ENCODE data around the gene PTPN22.

PTPN22 gene

GRCh38 chr1:113871597-113872113 is at the start of gene PTPN22:
PTPN22 (minus strand) TSS chr1:113871712.
- ChIA-PET CTCF (no interaction called here), POLR2A (no interaction called here)
- no peak within 1 kb of the TSS for H3K4me3 ChIP-seq (ENCODE audit: low read depth, low read length)
- DNase-seq (ENCODE audit: low read depth, low spot score) = peak; percentile 37
- TF ChIP-seq CTCF (IDR thresholded peaks at IDR 0.05; ENCODE audit: insufficient read depth, low read length, missing control alignments) = no peak

- ChIA-PET CTCF (interaction anchor here (1.4 to 1.7 kb wide), 3 partner anchors 11 to 83 kb away, joined by 4 to 6 read pairs (median 6); partner anchors contain the start of gene HIPK1), POLR2A (interaction anchor here (1.1 kb wide), 2 partner anchors 13 to 160 kb away, joined by 3 to 4 read pairs; partner anchors contain the start of gene DCLRE1B)
- no peak for DNase-seq (ENCODE audit: low read depth, low spot score)
- no peak overlapping the region for H3K4me3 ChIP-seq (ENCODE audit: low read depth, low read length)
- TF ChIP-seq CTCF (IDR thresholded peaks at IDR 0.05; ENCODE audit: insufficient read depth, low read length, missing control alignments) = no peak
Measured at GRCh38 chr1:113918243-113918642, 46.7 kb upstream of the PTPN22 start.

GRCh38 chr1:113917400-113918082 is 46.0 kb upstream of the PTPN22 start:
- ChIA-PET POLR2A (interaction anchor here (1.1 kb wide), 2 partner anchors 12 to 159 kb away, joined by 3 to 4 read pairs; partner anchors contain the start of gene DCLRE1B), CTCF (interaction anchor here (1.4 to 1.7 kb wide), 3 partner anchors 11 to 82 kb away, joined by 4 to 6 read pairs (median 6); partner anchors contain the start of gene HIPK1)
- H3K4me3 ChIP-seq (ENCODE audit: low read depth, low read length) = no peak overlapping the region
- no peak for TF ChIP-seq CTCF (IDR thresholded peaks at IDR 0.05; ENCODE audit: insufficient read depth, low read length, missing control alignments)
- no peak for DNase-seq (ENCODE audit: low read depth, low spot score)

- ChIA-PET POLR2A (interaction anchor here (1.1 kb wide), 2 partner anchors 12 to 158 kb away, joined by 3 to 4 read pairs; partner anchors contain the start of gene DCLRE1B), CTCF (interaction anchor here (1.4 to 1.7 kb wide), 3 partner anchors 11 to 82 kb away, joined by 4 to 6 read pairs (median 6); partner anchors contain the start of gene HIPK1)
- no peak overlapping the region for H3K4me3 ChIP-seq (ENCODE audit: low read depth, low read length)
- DNase-seq (ENCODE audit: low read depth, low spot score) = no peak
- TF ChIP-seq CTCF (IDR thresholded peaks at IDR 0.05; ENCODE audit: insufficient read depth, low read length, missing control alignments) = no peak
Measured at GRCh38 chr1:113916974-113917373, 45.5 kb upstream of the PTPN22 start.

GRCh38 chr1:113913887-113914664 is 42.6 kb upstream of the PTPN22 start:
- ChIA-PET POLR2A (no interaction called here), CTCF (interaction anchor here (1.0 to 1.7 kb wide), 3 partner anchors 10 to 78 kb away, joined by 3 to 10 read pairs (median 3); no protein-coding TSS in a partner anchor)
- TF ChIP-seq CTCF (IDR thresholded peaks at IDR 0.05; ENCODE audit: insufficient read depth, low read length, missing control alignments) = no peak
- H3K4me3 ChIP-seq (ENCODE audit: low read depth, low read length) = no peak overlapping the region
- DNase-seq (ENCODE audit: low read depth, low spot score) = no peak

All from AG04449 (cell line).